KMS-11 (cell line): Measurements from ENCODE around the gene HTR4.

Experiments
- H2AFZ ChIP-seq: fragments of 200-600 bp; sonication (generic); 2 replicates; pipeline ENCODE4 v1.6.1; 2016; ENCODE audit warnings: antibody characterized with exemption, mixed run types, low read depth
- H3K27ac ChIP-seq: fragments of 200-600 bp; sonication (generic); 2 replicates; pipeline ENCODE4 v1.6.1; 2016; ENCODE audit warnings: mild to moderate bottlenecking, mixed run types
- H3K27me3 ChIP-seq: fragments of 200-600 bp; sonication (generic); 2 replicates; pipeline ENCODE4 v1.6.1; 2017; ENCODE audit warnings: mild to moderate bottlenecking, low read depth, mixed run types, moderate library complexity; ENCODE audit not compliant: insufficient read depth
- H3K36me3 ChIP-seq: fragments of 200-600 bp; sonication (generic); 2 replicates; pipeline ENCODE4 v1.6.1; 2017; ENCODE audit warnings: mild to moderate bottlenecking, mixed run types; ENCODE audit not compliant: insufficient read depth
- H3K4me1 ChIP-seq: fragments of 200-600 bp; sonication (generic); 2 replicates; pipeline ENCODE4 v1.6.1; 2016; ENCODE audit warnings: mild to moderate bottlenecking, low read depth, mixed run types; ENCODE audit not compliant: poor library complexity, severe bottlenecking
- H3K4me2 ChIP-seq: fragments of 200-600 bp; sonication (generic); 2 replicates; pipeline ENCODE4 v1.7.0; 2016; ENCODE audit warnings: mild to moderate bottlenecking, mixed run types
- H3K4me3 ChIP-seq: fragments of 200-600 bp; sonication (generic); IDR thresholded peaks from 2 replicates; pipeline ENCODE4 v1.6.1; 2017; ENCODE audit warnings: low read depth, low read length, mixed read lengths; ENCODE audit not compliant: insufficient read depth
- H3K79me2 ChIP-seq: fragments of 200-600 bp; sonication (generic); 2 replicates; pipeline ENCODE4 v1.6.1; 2016; ENCODE audit warnings: low read depth, mixed run types; ENCODE audit not compliant: insufficient read depth
- H3K9ac ChIP-seq: fragments of 200-600 bp; sonication (generic); 2 replicates; pipeline ENCODE4 v1.6.1; 2016; ENCODE audit warnings: mild to moderate bottlenecking, mixed run types
- H4K20me1 ChIP-seq: fragments of 200-600 bp; sonication (generic); 2 replicates; pipeline ENCODE4 v1.6.1; 2016; ENCODE audit warnings: mild to moderate bottlenecking, mixed run types; ENCODE audit not compliant: insufficient read depth
- TF ChIP-seq, protein P1 (sequence below): fragments of 200-600 bp; sonication (generic); conservative IDR thresholded peaks from 2 replicates; pipeline ENCODE4 v1.6.1; 2017; ENCODE audit warnings: low read depth, mild to moderate bottlenecking, antibody characterized with exemption, low read length, moderate library complexity, mixed read lengths

The HTR4 gene

DNA sequence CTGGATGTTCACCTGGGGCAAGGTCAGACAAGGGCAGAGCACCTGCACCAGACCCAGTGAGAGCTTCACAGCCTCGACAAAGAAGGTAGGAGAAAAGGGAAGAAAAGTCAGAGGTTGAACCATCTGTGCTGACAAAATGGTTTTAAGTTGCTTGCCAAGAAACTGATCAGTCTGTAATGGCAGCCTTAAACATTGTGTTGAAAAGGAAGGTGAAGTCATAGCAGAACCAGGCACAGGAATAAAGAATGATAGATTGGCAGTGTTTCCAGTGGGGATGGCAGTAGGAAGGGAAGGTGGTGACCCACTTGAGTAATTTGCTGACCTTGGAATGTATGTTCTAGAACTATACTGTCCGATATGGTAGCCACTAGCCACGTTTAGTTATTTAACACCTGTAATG is 34.2 kb downstream of the HTR4 start:
- no peaks in the 10 kb centered on the region for H4K20me1 ChIP-seq
- H3K4me1 ChIP-seq: no peaks in the 10 kb centered on the region
- TF ChIP-seq, protein P1, sequence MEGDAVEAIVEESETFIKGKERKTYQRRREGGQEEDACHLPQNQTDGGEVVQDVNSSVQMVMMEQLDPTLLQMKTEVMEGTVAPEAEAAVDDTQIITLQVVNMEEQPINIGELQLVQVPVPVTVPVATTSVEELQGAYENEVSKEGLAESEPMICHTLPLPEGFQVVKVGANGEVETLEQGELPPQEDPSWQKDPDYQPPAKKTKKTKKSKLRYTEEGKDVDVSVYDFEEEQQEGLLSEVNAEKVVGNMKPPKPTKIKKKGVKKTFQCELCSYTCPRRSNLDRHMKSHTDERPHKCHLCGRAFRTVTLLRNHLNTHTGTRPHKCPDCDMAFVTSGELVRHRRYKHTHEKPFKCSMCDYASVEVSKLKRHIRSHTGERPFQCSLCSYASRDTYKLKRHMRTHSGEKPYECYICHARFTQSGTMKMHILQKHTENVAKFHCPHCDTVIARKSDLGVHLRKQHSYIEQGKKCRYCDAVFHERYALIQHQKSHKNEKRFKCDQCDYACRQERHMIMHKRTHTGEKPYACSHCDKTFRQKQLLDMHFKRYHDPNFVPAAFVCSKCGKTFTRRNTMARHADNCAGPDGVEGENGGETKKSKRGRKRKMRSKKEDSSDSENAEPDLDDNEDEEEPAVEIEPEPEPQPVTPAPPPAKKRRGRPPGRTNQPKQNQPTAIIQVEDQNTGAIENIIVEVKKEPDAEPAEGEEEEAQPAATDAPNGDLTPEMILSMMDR: no peak
- no peak overlapping the region for H2AFZ ChIP-seq
- no peak overlapping the region for H3K4me2 ChIP-seq
- H3K36me3 ChIP-seq: no peaks in the 10 kb centered on the region
- no peak overlapping the region for H3K9ac ChIP-seq
- no peak overlapping the region for H3K27ac ChIP-seq
- H3K27me3 ChIP-seq: no peaks in the 10 kb centered on the region
- H3K79me2 ChIP-seq: no peaks in the 10 kb centered on the region
- no peak overlapping the region for H3K4me3 ChIP-seq

DNA sequence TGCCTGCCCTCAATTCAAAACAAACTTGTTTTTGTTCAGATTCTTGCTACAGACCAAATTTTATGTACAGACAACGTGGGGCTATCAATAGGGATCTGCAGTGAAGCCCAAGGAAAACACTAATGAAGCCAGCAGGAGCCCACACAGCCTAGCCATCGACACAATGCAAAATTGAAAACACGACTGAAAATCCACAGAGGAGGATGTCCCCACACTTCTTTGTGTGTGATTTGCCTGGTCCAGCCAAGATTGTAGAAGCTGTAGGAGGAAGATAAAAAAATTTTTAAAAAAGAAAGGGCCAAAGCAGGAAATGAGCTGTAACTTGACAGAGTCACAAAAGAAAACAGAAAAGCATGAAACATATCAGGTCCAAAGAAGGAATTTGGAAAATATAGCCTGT is 34.8 kb downstream of the HTR4 start:
- no peaks in the 10 kb centered on the region for H3K4me1 ChIP-seq
- no peaks in the 10 kb centered on the region for H4K20me1 ChIP-seq
- no peak overlapping the region for H3K9ac ChIP-seq
- H2AFZ ChIP-seq: no peak overlapping the region
- H3K27ac ChIP-seq: no peak overlapping the region
- no peaks in the 10 kb centered on the region for H3K79me2 ChIP-seq
- no peak overlapping the region for H3K4me2 ChIP-seq
- H3K27me3 ChIP-seq: no peaks in the 10 kb centered on the region
- no peaks in the 10 kb centered on the region for H3K36me3 ChIP-seq
- TF ChIP-seq, protein P1: no peak
- no peak overlapping the region for H3K4me3 ChIP-seq

DNA sequence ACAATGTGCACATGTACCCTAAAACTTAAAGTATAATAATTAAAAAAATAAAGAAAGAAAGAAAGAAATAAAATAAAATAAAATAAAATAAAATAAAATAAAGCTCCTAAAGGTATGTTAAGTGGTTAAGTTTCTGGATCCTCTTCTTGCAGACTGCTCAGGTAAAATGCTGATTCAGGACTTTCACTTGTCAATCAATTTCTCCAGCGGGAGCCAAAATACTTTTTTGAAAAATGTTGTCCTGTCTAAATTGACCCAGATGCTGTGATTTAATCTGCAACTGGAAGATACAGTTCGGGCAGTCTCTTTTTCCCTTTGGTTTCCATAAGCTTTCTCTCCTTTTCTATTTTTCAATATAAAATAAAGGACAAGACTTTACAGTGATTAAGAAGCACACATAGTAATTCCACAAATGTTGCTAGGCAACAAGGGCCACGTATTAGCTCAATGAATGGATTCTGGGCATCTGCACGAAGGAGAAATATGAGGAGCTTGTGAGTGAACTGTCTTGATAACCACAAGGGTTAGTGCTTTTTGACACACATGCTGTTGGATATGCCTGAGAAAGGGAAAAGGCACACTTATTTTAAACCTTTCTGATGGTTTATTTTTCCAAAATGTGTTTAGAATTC is 38.6 kb downstream of the HTR4 start:
- H3K9ac ChIP-seq: no peak overlapping the region
- H3K27ac ChIP-seq: no peak overlapping the region
- TF ChIP-seq, protein P1: no peak

DNA sequence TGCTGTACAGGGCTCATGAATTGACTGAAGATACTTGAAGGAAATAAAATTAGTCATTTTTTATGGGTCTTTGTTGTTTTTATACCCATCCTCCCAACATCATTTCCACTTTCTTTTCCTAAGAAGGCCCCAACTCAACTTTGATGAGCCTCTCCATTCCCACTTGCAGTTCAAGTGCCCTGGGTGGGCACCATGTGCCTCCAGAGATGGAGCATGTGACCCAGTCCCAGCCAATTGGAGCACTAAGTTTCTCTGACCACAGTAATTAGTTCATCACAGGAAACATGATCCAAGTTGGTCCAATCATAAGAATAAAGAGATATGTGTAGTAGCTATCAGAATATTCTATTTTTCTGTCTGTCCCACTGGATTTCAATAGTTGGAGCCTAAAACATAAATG is 46.9 kb downstream of the HTR4 start:
- H3K9ac ChIP-seq: no peak overlapping the region
- H3K79me2 ChIP-seq: no peaks in the 10 kb centered on the region
- H4K20me1 ChIP-seq: no peaks in the 10 kb centered on the region
- TF ChIP-seq, protein P1: no peak
- no peak overlapping the region for H2AFZ ChIP-seq
- H3K4me1 ChIP-seq: no peaks in the 10 kb centered on the region
- no peak overlapping the region for H3K4me2 ChIP-seq
- H3K36me3 ChIP-seq: no peaks in the 10 kb centered on the region
- no peaks in the 10 kb centered on the region for H3K27me3 ChIP-seq
- no peak overlapping the region for H3K27ac ChIP-seq
- H3K4me3 ChIP-seq: no peak overlapping the region

More for the DNA sequence above, 38.6 kb downstream of the HTR4 start:
- Histone ChIP-seq H3K36me3 (no peaks in the 10 kb centered on the region), H3K4me1 (no peaks in the 10 kb centered on the region), H3K4me3 (no peak overlapping the region), H2AFZ (no peak overlapping the region), H3K4me2 (no peak overlapping the region), H3K27me3 (no peaks in the 10 kb centered on the region), H3K79me2 (no peaks in the 10 kb centered on the region), H4K20me1 (no peaks in the 10 kb centered on the region)
